ENCODE measurements around the gene SPDYE6.
"Not testable (repeated sequence)": the region's sequence is repeated elsewhere in the genome, so short reads cannot be mapped to it uniquely, and the experiment has no call there.

SPDYE6 gene, protein sequence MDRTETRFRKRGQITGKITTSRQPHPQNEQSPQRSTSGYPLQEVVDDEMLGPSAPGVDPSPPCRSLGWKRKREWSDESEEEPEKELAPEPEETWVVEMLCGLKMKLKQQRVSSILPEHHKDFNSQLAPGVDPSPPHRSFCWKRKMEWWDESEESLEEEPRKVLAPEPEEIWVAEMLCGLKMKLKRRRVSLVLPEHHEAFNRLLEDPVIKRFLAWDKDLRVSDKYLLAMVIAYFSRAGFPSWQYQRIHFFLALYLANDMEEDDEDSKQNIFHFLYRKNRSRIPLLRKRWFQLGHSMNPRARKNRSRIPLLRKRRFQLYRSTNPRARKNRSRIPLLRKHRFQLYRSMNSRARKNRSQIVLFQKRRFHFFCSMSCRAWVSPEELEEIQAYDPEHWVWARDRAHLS

DNA sequence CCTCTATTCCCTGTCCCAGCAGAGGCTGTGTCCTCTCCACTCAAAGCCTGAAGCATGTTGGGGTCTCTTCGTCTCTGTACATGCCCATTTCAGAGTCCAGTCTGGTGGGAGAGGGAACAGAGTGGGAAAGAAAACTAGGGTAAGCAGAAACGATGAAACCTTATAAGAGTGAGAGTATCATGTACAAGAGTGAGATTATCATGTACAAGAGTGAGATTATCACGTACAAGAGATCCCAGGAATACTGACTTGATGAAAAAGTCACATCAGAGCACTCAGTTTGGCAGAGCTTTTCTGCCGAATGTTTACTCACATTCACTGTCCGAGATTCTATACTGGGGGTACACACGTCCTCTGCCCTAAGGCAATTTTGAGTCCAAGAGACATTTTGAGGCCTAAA is at the start of gene SPDYE6:
Gene SPDYE6, minus strand, starts transcription at position 101 of the 400 bp plus-strand sequence. CDS start 421 bp downstream, outside the sequence.
- not testable (repeated sequence) for H3K4me3 ChIP-seq (ENCODE audit: low read depth, low read length)

DNA sequence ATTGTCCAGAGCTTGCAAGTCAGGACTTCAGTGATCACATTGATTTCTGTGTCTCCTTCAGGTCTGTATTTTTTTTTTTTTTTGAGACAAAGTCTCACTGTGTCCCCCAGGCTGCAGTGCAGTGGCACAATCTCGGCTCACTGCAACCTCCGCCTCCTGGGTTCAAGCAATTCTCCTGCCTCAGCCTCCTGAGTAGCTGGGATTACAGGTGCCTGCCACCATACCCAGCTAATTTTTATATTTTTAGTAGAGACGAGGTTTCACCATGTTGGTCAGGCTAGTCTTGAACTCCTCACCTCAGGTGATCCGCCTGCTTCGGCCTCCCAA is 48.6 kb upstream of the SPDYE6 start:
- not testable (repeated sequence) for H3K4me3 ChIP-seq (ENCODE audit: low read depth, low read length)

DNA sequence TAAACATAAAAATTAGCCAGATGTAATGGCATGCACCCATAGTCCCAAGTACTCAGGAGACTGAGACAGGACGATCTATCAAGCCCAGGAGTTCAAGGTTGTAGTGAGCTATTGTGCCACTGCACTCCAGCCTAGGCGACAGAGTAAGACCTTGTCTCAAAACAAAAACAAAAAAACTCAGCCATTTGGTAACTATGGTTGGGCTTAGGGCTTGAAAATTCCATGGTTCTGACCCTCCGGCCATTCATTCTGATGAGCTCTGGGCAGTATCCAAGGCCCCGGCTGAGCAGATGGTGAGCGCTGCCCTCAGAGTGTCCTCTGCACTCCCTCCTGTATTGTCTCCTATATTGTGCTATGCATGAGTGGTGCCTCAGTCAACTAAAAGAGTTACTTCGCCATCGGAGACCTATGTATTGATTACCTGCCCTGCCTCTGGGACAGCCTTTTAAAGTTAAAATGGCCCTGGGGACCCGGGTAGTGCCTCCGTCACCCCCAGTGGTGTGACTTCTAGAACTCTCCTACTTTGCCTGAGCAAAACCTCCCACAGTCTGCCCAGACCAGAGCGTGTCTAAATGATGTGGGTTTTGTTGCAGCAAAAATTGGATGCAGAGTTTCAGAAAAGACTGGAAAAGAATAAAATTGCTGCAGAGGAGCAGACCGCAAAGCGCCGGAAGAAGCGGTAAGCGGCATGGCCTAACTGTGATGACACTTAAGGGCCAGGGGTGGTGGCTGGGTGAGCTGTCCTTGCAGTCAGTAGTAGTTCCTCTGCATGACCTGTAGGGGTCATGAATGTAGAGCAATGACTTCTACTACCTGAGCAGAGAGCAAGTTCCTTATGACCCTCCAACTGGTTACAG is 48.0 kb upstream of the SPDYE6 start:
- no peak overlapping the region for H3K4me3 ChIP-seq (ENCODE audit: low read depth, low read length)
- TF ChIP-seq, protein P1, sequence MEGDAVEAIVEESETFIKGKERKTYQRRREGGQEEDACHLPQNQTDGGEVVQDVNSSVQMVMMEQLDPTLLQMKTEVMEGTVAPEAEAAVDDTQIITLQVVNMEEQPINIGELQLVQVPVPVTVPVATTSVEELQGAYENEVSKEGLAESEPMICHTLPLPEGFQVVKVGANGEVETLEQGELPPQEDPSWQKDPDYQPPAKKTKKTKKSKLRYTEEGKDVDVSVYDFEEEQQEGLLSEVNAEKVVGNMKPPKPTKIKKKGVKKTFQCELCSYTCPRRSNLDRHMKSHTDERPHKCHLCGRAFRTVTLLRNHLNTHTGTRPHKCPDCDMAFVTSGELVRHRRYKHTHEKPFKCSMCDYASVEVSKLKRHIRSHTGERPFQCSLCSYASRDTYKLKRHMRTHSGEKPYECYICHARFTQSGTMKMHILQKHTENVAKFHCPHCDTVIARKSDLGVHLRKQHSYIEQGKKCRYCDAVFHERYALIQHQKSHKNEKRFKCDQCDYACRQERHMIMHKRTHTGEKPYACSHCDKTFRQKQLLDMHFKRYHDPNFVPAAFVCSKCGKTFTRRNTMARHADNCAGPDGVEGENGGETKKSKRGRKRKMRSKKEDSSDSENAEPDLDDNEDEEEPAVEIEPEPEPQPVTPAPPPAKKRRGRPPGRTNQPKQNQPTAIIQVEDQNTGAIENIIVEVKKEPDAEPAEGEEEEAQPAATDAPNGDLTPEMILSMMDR (IDR thresholded peaks at IDR 0.05; ENCODE audit: borderline replicate concordance, insufficient read depth, low read depth, low read length), result peak; percentile 89

DNA sequence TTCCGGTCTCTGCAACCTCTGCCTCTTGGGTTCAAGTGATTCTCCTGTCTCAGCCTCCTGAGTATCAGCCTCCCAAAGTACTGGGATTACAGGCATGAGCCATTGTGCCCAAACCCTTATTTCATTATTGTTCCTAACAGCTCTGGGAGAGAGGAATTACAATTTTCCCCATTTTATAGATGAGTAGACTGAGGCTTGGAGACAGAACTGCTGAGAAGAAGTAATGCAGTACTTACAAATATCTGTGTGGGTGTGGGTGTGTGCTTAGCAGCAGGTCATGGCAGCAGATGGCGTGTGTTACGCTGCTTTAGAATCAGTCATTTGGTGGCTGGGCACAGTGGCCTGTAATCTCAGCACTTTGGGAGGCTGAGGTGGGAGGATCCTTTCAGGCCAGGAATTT is 47.3 kb upstream of the SPDYE6 start:
- H3K4me3 ChIP-seq (ENCODE audit: low read depth, low read length), result no peak overlapping the region
- TF ChIP-seq, protein P1 (IDR thresholded peaks at IDR 0.05; ENCODE audit: borderline replicate concordance, insufficient read depth, low read depth, low read length), result no peak

DNA sequence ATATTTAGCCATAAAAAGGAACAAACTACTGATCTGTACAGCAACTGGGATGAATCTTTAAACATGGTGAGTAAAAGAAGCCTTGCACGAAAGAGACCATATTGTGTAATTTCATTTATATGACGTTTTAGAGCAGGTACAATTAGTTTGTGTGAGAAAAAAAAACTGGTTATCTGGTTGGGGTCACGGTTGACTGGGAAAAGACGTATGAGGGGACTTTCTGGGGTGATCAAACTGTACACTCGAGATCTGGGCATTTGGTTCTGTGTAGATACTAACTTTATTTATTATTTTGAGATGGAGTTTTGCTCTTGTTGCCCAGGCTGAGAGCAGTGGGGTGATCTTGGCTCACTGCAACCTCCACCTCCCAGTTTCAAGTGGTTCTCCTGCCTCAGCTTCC is 44.1 kb upstream of the SPDYE6 start:
- H3K4me3 ChIP-seq (ENCODE audit: low read depth, low read length), result no peak overlapping the region
- TF ChIP-seq, protein P1 (IDR thresholded peaks at IDR 0.05; ENCODE audit: borderline replicate concordance, insufficient read depth, low read depth, low read length), result no peak

DNA sequence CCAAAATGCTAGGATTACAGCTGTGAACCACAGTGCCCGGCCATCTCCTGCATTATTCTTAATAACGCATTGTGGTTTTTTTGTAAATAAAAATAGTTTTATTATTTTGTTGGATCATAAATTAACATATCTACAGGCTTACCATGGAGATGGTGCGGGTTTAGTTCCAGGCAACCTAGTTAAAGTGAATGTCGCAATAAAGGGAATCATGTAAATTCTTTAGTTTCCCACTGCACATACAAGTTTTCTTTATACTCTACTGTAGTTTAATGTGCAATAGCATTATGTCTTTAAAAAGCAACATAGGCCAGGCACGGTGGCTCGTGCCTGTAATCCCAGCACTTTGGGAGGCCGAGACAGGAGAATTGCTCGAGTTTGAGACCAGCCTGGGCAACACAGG is 42.3 kb upstream of the SPDYE6 start:
- H3K4me3 ChIP-seq (ENCODE audit: low read depth, low read length), result no peak overlapping the region
- TF ChIP-seq, protein P1 (IDR thresholded peaks at IDR 0.05; ENCODE audit: borderline replicate concordance, insufficient read depth, low read depth, low read length), result no peak

DNA sequence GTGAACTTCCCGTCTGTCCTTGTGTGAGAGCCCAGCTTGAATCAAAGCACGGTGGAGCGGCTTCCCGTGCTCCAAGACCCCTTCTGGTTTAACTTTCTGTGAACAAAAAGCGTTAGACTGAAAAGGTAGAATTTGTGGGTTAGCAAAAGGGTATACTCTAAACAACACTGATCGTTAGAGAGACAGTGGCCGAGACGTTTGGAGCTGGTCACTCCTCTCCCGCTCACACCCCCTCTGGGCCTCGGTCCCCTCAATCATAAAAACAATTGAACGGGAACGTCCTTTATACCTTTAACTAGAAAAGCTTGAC is 40.4 kb upstream of the SPDYE6 start:
- peak overlapping the region; percentile 96 for H3K4me3 ChIP-seq (ENCODE audit: low read depth, low read length)
- TF ChIP-seq, protein P1 (IDR thresholded peaks at IDR 0.05; ENCODE audit: borderline replicate concordance, insufficient read depth, low read depth, low read length), result no peak

All from GM12875 (cell line).